A673 (cell line): ENCODE results near the gene GPR156.

Experiments used
- EZH2 ChIP-seq: fragments of 200-600 bp; sonication (generic); IDR thresholded peaks from 2 replicates; pipeline ENCODE4 v1.6.1; 2017; ENCODE audit warnings: borderline replicate concordance, low read depth, mild to moderate bottlenecking, mixed read lengths, antibody characterized with exemption, low read length; ENCODE audit not compliant: poor library complexity, severe bottlenecking
- TF ChIP-seq, protein P1 (sequence below): fragments of 300-800, 200-600 bp; sonication (generic); conservative IDR thresholded peaks from 2 replicates; pipeline ENCODE4 v1.5.1; 2017; ENCODE audit warnings: low read depth, mild to moderate bottlenecking, antibody characterized with exemption, low read length, moderate library complexity, mixed read lengths

GRCh38 chr3:120192579-120192978 is 92.4 kb downstream of the GPR156 start:
- no peak for TF ChIP-seq EZH2
- TF ChIP-seq, protein P1, sequence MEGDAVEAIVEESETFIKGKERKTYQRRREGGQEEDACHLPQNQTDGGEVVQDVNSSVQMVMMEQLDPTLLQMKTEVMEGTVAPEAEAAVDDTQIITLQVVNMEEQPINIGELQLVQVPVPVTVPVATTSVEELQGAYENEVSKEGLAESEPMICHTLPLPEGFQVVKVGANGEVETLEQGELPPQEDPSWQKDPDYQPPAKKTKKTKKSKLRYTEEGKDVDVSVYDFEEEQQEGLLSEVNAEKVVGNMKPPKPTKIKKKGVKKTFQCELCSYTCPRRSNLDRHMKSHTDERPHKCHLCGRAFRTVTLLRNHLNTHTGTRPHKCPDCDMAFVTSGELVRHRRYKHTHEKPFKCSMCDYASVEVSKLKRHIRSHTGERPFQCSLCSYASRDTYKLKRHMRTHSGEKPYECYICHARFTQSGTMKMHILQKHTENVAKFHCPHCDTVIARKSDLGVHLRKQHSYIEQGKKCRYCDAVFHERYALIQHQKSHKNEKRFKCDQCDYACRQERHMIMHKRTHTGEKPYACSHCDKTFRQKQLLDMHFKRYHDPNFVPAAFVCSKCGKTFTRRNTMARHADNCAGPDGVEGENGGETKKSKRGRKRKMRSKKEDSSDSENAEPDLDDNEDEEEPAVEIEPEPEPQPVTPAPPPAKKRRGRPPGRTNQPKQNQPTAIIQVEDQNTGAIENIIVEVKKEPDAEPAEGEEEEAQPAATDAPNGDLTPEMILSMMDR: no peak
